HepG2 (cell line): Measurements from ENCODE around the gene ASCC3. TPM values are rescaled to one million over a fixed set of nuclear protein-coding genes. Genes with fewer than 3 reads are reported as not detected.

Experiments used
- ATAC-seq: fragments of 200-7000 bp; cut with Tn5 transposase; 3 replicates; pipeline ENCODE4 v1.9.1; 2020; ENCODE audit warnings: mild to moderate bottlenecking, moderate library complexity
- BruUV-seq: library from RNA; stranded (reverse); fragments of 400-500 nt; replicated peaks from 2 replicates; lab custom pipeline; 2021; lab: Mats Ljungman, UMichigan
- CTCF ChIA-PET: fragments of 300-600 bp; formaldehyde crosslinking; extraction: SDS; loops from one replicate; lab custom pipeline; 2021; ENCODE audit warnings: low total read pairs, inconsistent platforms, low intra/inter-chr PET ratio; lab: Yijun Ruan, JAX
- POLR2A ChIA-PET: fragments of 350-600 bp; sonication (Branson Sonifier 250); formaldehyde crosslinking; loops from one replicate; lab custom pipeline; 2020; ENCODE audit warnings: antibody characterized with exemption, inconsistent platforms; lab: Yijun Ruan, JAX
- DNase-seq: peaks from one replicate; pipeline ENCODE4 v3.0.0-alpha.2; 2015; ENCODE audit warnings: low spot score
- FAIRE-seq: peaks from 3 replicates; lab custom pipeline; 2011; peaks lifted over from hg19 to GRCh38; lab: Jason Lieb, UNC
- H2AFZ ChIP-seq: one replicate; pipeline ENCODE4 v1.6.1; 2011; ENCODE audit warnings: low read length, inconsistent platforms
- H3K27ac ChIP-seq: fragments of 300-600 bp; 3 replicates; pipeline ENCODE4 v1.8.0; 2011; ENCODE audit warnings: mixed run types, mild to moderate bottlenecking, mixed read lengths, low read length, inconsistent platforms; ENCODE audit not compliant: insufficient read depth; ENCODE audit errors: extremely low read length
- H3K27me3 ChIP-seq, 2 experiments: fragments of 200-600 bp in 1 of 2; 2 replicates in 1 of 2; 3 replicates in 1 of 2; pipeline versions ENCODE4 v1.6.0 to v1.8.0; 2011; ENCODE audit warnings: low read length in 2 of 2, mild to moderate bottlenecking in 2 of 2, moderate library complexity in 2 of 2, inconsistent platforms in 1 of 2; ENCODE audit not compliant: insufficient read depth in 2 of 2, control insufficient read depth in 1 of 2
- H3K36me3 ChIP-seq, 2 experiments: fragments of 200-600 bp in 1 of 2; replicated peaks in 1 of 2; 2 replicates in 1 of 2; 3 replicates in 1 of 2; pipeline versions ENCODE4 v1.5.1 to v1.8.0; 2011; ENCODE audit warnings: low read length in 2 of 2, inconsistent platforms in 1 of 2; ENCODE audit not compliant: insufficient read depth in 2 of 2, control insufficient read depth in 1 of 2
- H3K4me1 ChIP-seq: 2 replicates; pipeline ENCODE4 v1.5.1; 2012; ENCODE audit warnings: low read length, inconsistent platforms; ENCODE audit not compliant: insufficient read depth
- H3K4me2 ChIP-seq: 2 replicates; pipeline ENCODE4 v1.6.0; 2011; ENCODE audit warnings: low read depth, low read length, inconsistent platforms
- H3K4me3 ChIP-seq, 3 experiments: fragments of 200-600 bp in 1 of 3; sonication (generic), shearing (Covaris generic) in 1 of 3; replicated peaks in 1 of 3; 2 replicates each; pipeline ENCODE4 v1.5.1; 2011 to 2016; ENCODE audit warnings: low read length in 3 of 3, inconsistent platforms in 2 of 3, low read depth in 2 of 3, mild to moderate bottlenecking in 2 of 3, control low read depth in 1 of 3, mixed read lengths in 1 of 3; ENCODE audit not compliant: insufficient read depth in 1 of 3
- H3K79me2 ChIP-seq: one replicate; pipeline ENCODE4 v1.6.1; 2011; ENCODE audit warnings: low read length, inconsistent platforms; ENCODE audit not compliant: insufficient read depth
- H3K9ac ChIP-seq: 2 replicates; pipeline ENCODE4 v1.6.0; 2011; ENCODE audit warnings: mild to moderate bottlenecking, low read depth, low read length, inconsistent platforms; ENCODE audit not compliant: insufficient read depth
- H3K9me3 ChIP-seq: 2 replicates; pipeline ENCODE4 v1.5.1; 2012; ENCODE audit warnings: mild to moderate bottlenecking, low read length
- H4K20me1 ChIP-seq: 2 replicates; pipeline ENCODE4 v1.6.0; 2011; ENCODE audit warnings: inconsistent platforms, mild to moderate bottlenecking, low read length, moderate library complexity; ENCODE audit not compliant: insufficient read depth
- EED ChIP-seq: sonication (generic); formaldehyde crosslinking; IDR thresholded peaks from 2 replicates; pipeline ENCODE4 v1.5.0; 2020; ENCODE audit warnings: mild to moderate bottlenecking, missing genetic modification reagents
- EZH2 ChIP-seq: conservative IDR thresholded peaks from 2 replicates; pipeline ENCODE4 v1.6.1; 2012; ENCODE audit warnings: mild to moderate bottlenecking, low read depth, low read length, moderate library complexity
- HMGA1 ChIP-seq: sonication (generic); formaldehyde crosslinking; conservative IDR thresholded peaks from 2 replicates; pipeline ENCODE4 v1.4.0; 2020; ENCODE audit warnings: missing genetic modification reagents
- SMARCE1 ChIP-seq: fragments of 450-650 bp; IDR thresholded peaks from 2 replicates; pipeline ENCODE4 v1.6.1; 2017; ENCODE audit warnings: borderline replicate concordance
- ZNF234 ChIP-seq: sonication (generic); formaldehyde crosslinking; conservative IDR thresholded peaks from 2 replicates; pipeline ENCODE4 v1.5.1; 2020; ENCODE audit warnings: mild to moderate bottlenecking, missing genetic modification reagents
- ZNF282 ChIP-seq: fragments of 450-650 bp; IDR thresholded peaks from 2 replicates; pipeline ENCODE4 v1.6.1; 2018; ENCODE audit not compliant: partially characterized antibody
- ZNF337 ChIP-seq: sonication (generic); formaldehyde crosslinking; IDR thresholded peaks from 2 replicates; pipeline ENCODE4 v1.5.1; 2020; ENCODE audit warnings: missing genetic modification reagents, low read depth, mild to moderate bottlenecking, borderline replicate concordance
- ZNF792 ChIP-seq: IDR thresholded peaks from 2 replicates; pipeline ENCODE4 v1.6.1; 2016
- ZSCAN29 ChIP-seq: sonication (generic); formaldehyde crosslinking; conservative IDR thresholded peaks from 2 replicates; pipeline ENCODE4 v1.4.0; 2020; ENCODE audit warnings: mild to moderate bottlenecking, missing genetic modification reagents
- WGBS: methylation state at CpG from one replicate; pipeline ENCODE4 v1.1.6; 2017; ENCODE audit warnings: low lambda C conversion rate; 5-methylcytosine and 5-hydroxymethylcytosine counted together
- in situ Hi-C: cut with HindIII; loops from 2 replicates; pipeline ENCODE4 v1.10.0; 2017; ENCODE audit warnings: low pct_unique_long_range_greater_than_20kb; ENCODE audit not compliant: extremely low pct_ligation_motif_present
- intact Hi-C: fragments of 100-400 bp; cut with micrococcal nuclease; formaldehyde crosslinking; loops from one replicate; pipeline ENCODE4 v1.10.0; 2022; ENCODE audit not compliant: unreplicated experiment
- polyA plus RNA-seq, 8 experiments: library from polyadenylated mRNA; depleted of rRNA in 3 of 8; stranded (reverse) in 7 of 8; unstranded in 1 of 8; fragments of >200 nt; fragmentation: Illumina TruSeq in 4 of 8; extraction: Trizol in 4 of 8; gene quantifications; 2 replicates each; pipeline versions ENCODE4 v1.2.1 to v1.2.3, GENCODE V29; 2011 to 2016; ENCODE audit warnings: low read depth in 4 of 8, missing spikeins in 1 of 8, mixed read lengths in 1 of 8; ENCODE audit not compliant: insufficient read depth in 1 of 8
- total RNA-seq, 5 experiments: library from RNA; depleted of rRNA; stranded (reverse); fragments of >200 nt; fragmentation: Illumina TruSeq; extraction: Trizol; gene quantifications; 2 replicates each; pipeline ENCODE4 v1.2.3, GENCODE V29; 2016; ENCODE audit warnings: low read depth in 1 of 5
- TF ChIP-seq, protein P1 (sequence below): fragments of 450-650 bp; IDR thresholded peaks from 2 replicates; pipeline ENCODE4 v1.6.1; 2017
- TF ChIP-seq, protein P2 (sequence below): sonication (generic); formaldehyde crosslinking; IDR thresholded peaks from 2 replicates; pipeline ENCODE4 v1.9.0; 2021; ENCODE audit warnings: missing genetic modification reagents, borderline replicate concordance
- TF ChIP-seq, protein P3 (sequence below): sonication (generic); formaldehyde crosslinking; IDR thresholded peaks from 2 replicates; pipeline ENCODE4 v1.4.0; 2020; ENCODE audit warnings: missing genetic modification reagents
- TF ChIP-seq, protein P4 (sequence below): sonication (generic); formaldehyde crosslinking; IDR thresholded peaks from 2 replicates; pipeline ENCODE4 v1.8.0; 2022; ENCODE audit warnings: missing genetic modification reagents, low read depth, mild to moderate bottlenecking, borderline replicate concordance

The ASCC3 gene
- total and polyA plus RNA-seq, 2 of the 13 experiments (the other 11 are each of a cell fraction or from before 2014, with no cell fraction given) = 23.1 to 55.7 TPM

DNA sequence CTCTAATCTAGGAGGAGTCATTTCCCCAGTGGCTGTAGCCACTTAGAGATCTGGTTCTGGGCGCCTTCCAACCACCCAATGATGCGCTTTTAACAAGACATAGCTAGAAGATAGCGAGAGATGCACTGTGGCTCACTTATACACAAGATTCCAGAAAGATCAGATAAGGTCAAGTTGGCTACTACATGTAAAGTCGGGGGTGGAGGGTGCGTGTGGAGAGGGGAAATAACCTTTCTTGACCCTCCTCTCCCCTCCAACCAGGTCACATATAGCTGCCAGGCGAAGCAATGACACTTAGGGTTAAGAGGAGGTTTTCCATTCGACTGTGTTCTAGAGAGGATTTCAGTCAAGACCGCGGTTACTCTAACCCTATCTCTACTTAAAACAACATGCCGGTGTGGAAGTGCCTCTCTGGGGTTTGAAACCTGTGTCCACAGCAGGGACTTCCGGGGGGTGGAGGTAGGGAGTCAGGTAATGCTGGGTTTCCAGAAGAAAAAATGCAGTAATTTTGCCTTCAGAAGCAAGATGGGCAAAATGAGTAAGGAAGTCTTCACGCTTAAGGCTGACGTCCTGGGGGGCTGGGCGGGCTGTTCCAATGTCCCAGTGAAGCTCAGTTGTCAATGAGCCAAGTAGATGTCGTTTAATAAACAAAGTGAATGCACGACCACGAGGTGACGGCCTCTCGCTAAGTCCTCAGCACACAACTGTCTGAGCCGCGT lies 414.6 kb downstream of the ASCC3 start:
- peaks cover 6 to 46% of the 10 kb centered on the region in 2 experiments; a peak in 4 of 5 replicates for H3K27me3 ChIP-seq
- POLR2A ChIA-PET = no interaction called here

DNA sequence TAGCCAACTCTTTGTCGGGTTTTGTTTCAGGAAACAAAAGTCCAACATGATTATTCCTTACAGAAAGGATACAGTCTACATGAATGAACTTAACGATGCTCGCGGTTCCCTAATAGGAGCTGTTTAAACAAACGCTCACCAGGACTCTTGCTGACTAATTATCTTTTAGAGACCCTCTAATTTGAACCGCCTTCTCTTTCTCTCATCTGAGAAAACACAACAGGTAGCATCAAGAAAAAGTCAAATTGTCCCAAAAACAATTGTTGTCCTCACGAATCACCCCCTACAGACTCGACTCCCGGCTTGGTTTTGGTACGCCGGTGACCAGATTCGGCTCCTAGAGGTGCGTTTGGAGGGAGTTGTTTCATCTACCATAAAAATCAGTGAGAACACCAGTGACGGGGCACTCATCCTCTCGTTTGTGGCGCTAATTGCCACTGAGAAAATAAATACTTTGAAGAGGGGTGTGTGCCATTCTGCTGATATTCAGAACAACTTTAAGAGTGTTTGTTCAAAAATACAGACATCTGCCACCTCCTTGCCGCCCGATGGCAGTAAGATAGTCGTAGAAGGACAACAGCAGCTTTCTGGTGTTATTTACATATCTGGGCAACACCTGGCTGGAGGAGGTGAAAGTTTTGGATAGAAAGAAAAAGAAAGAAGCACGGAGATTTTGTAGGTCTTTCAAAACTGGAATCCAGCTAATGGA lies 415.3 kb downstream of the ASCC3 start:
- in situ Hi-C loops = no loop called here
- peaks cover 6 to 53% of the 10 kb centered on the region in 2 experiments for H3K27me3 ChIP-seq
- TF ChIP-seq, protein P1, sequence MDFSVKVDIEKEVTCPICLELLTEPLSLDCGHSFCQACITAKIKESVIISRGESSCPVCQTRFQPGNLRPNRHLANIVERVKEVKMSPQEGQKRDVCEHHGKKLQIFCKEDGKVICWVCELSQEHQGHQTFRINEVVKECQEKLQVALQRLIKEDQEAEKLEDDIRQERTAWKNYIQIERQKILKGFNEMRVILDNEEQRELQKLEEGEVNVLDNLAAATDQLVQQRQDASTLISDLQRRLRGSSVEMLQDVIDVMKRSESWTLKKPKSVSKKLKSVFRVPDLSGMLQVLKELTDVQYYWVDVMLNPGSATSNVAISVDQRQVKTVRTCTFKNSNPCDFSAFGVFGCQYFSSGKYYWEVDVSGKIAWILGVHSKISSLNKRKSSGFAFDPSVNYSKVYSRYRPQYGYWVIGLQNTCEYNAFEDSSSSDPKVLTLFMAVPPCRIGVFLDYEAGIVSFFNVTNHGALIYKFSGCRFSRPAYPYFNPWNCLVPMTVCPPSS = no peak
- no peak for TF ChIP-seq ZNF234 (CRISPR knock-in tag)
- TF ChIP-seq ZNF792 (CRISPR knock-in tag) = no peak
- no peak for TF ChIP-seq SMARCE1
- TF ChIP-seq, protein P2, sequence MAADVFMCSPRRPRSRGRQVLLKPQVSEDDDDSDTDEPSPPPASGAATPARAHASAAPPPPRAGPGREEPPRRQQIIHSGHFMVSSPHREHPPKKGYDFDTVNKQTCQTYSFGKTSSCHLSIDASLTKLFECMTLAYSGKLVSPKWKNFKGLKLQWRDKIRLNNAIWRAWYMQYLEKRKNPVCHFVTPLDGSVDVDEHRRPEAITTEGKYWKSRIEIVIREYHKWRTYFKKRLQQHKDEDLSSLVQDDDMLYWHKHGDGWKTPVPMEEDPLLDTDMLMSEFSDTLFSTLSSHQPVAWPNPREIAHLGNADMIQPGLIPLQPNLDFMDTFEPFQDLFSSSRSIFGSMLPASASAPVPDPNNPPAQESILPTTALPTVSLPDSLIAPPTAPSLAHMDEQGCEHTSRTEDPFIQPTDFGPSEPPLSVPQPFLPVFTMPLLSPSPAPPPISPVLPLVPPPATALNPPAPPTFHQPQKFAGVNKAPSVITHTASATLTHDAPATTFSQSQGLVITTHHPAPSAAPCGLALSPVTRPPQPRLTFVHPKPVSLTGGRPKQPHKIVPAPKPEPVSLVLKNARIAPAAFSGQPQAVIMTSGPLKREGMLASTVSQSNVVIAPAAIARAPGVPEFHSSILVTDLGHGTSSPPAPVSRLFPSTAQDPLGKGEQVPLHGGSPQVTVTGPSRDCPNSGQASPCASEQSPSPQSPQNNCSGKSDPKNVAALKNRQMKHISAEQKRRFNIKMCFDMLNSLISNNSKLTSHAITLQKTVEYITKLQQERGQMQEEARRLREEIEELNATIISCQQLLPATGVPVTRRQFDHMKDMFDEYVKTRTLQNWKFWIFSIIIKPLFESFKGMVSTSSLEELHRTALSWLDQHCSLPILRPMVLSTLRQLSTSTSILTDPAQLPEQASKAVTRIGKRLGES = no peak
- TF ChIP-seq EED = no peak
- no peak for TF ChIP-seq ZNF337 (CRISPR knock-in tag)
- no peak for TF ChIP-seq ZNF282
- TF ChIP-seq, protein P3, sequence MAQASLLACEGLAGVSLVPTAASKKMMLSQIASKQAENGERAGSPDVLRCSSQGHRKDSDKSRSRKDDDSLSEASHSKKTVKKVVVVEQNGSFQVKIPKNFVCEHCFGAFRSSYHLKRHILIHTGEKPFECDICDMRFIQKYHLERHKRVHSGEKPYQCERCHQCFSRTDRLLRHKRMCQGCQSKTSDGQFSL (CRISPR knock-in tag) = no peak
- TF ChIP-seq ZSCAN29 = no peak
- TF ChIP-seq, protein P4, sequence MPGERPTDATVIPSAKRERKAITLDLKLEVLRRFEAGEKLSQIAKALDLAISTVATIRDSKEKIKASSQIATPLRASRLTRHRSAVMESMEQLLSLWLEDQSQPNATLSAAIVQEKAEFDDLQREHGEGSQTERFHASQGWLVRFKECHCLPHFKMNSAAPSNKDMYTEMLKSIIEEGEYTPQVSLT (CRISPR knock-in tag) = no peak

More for the DNA sequence above, 414.6 kb downstream of the ASCC3 start:
- Histone ChIP-seq H3K4me3 (no peak overlapping the region), H3K9me3 (no peaks in the 10 kb centered on the region), H3K27ac (no peak overlapping the region), H3K4me1 (peaks cover 14% of the 10 kb centered on the region; the same call in 1 of the 2 replicates), H3K36me3 (no peaks in the 10 kb centered on the region), H3K79me2 (no peaks in the 10 kb centered on the region), H3K9ac (no peak overlapping the region), H4K20me1 (no peaks in the 10 kb centered on the region), H2AFZ (no peak overlapping the region), H3K4me2 (peak overlapping the region; percentile 36; the same call in 1 of the 2 replicates)
- ATAC-seq (peak; percentile 67), DNase-seq (no peak), FAIRE-seq (no peak)
- intact Hi-C loops (no loop called here), in situ Hi-C loops (no loop called here)
- CTCF ChIA-PET = no interaction called here
- TF ChIP-seq HMGA1 (CRISPR knock-in tag) = no peak
- 0 out of 2 replicates have a peak, but pooled peaks have one; percentile 13 for TF ChIP-seq EZH2
- no TSS peak for BruUV-seq
- WGBS = 38% methylated on average over 17 of the region's 21 CpGs

More for the DNA sequence above, 415.3 kb downstream of the ASCC3 start:
- Histone ChIP-seq H3K36me3 (no peaks in the 10 kb centered on the region), H3K9me3 (no peaks in the 10 kb centered on the region), H3K4me1 (peaks cover 14% of the 10 kb centered on the region; the same call in 1 of the 2 replicates), H3K9ac (no peak overlapping the region), H3K4me2 (no peak overlapping the region), H3K79me2 (no peaks in the 10 kb centered on the region), H4K20me1 (no peaks in the 10 kb centered on the region), H3K27ac (no peak overlapping the region), H2AFZ (no peak overlapping the region), H3K4me3 (no peak overlapping the region)
- BruUV-seq = no TSS peak
- FAIRE-seq (no peak), DNase-seq (no peak), ATAC-seq (no peak)
- intact Hi-C loops = no loop called here
- 33% methylated on average over 20 of the region's 20 CpGs for WGBS
- CTCF ChIA-PET = no interaction called here
- POLR2A ChIA-PET = no interaction called here
